Neural cell (in vitro differentiated cells): ENCODE measurements around the gene CLEC2B. TPM values are rescaled to one million over a fixed set of nuclear protein-coding genes. Genes with fewer than 3 reads are reported as not detected.

Experiments used
- H2AFZ ChIP-seq: fragments of 200-600, 300-800 bp; sonication (generic), shearing (Covaris generic); 2 replicates; pipeline ENCODE4 v1.6.0; 2014; ENCODE audit warnings: low read depth, mild to moderate bottlenecking, antibody characterized with exemption, low read length, moderate library complexity
- H3F3A ChIP-seq: fragments of 200-600 bp; shearing (Covaris generic); 2 replicates; pipeline ENCODE4 v1.6.1; 2016; ENCODE audit warnings: mild to moderate bottlenecking, moderate library complexity, mixed read lengths, antibody characterized with exemption, low read length; ENCODE audit not compliant: insufficient read depth, poor library complexity, severe bottlenecking
- H3K27ac ChIP-seq: fragments of 200-600, 300-800 bp; sonication (generic), shearing (Covaris generic); 2 replicates; pipeline ENCODE4 v1.5.1; 2014; ENCODE audit warnings: mild to moderate bottlenecking, low read length, moderate library complexity
- H3K27me3 ChIP-seq: fragments of 300-800, 200-600 bp; sonication (generic), shearing (Covaris generic); 2 replicates; pipeline ENCODE4 v1.6.0; 2014; ENCODE audit warnings: mild to moderate bottlenecking, low read depth, low read length, moderate library complexity; ENCODE audit not compliant: insufficient read depth
- H3K36me3 ChIP-seq: fragments of 300-800, 200-600 bp; sonication (generic), shearing (Covaris generic); 2 replicates; pipeline ENCODE4 v1.5.1; 2014; ENCODE audit warnings: mild to moderate bottlenecking, antibody characterized with exemption, low read length, moderate library complexity; ENCODE audit not compliant: insufficient read depth
- H3K4me2 ChIP-seq: fragments of 300-800, 200-600 bp; sonication (generic), shearing (Covaris generic); 2 replicates; pipeline ENCODE4 v1.6.0; 2014; ENCODE audit warnings: mild to moderate bottlenecking, low read length
- H3K4me3 ChIP-seq: fragments of 300-800, 200-600 bp; sonication (generic), shearing (Covaris generic); 2 replicates; pipeline ENCODE4 v1.5.1; 2014; ENCODE audit warnings: mild to moderate bottlenecking, low read length, moderate library complexity
- H3K79me2 ChIP-seq: fragments of 200-600 bp; shearing (Covaris generic); replicated peaks from 2 replicates; pipeline ENCODE4 v1.6.0; 2014; ENCODE audit warnings: mild to moderate bottlenecking, low read length, moderate library complexity; ENCODE audit not compliant: insufficient read depth
- H3K9ac ChIP-seq: fragments of 300-800, 200-600 bp; sonication (generic), shearing (Covaris generic); 2 replicates; pipeline ENCODE4 v1.6.1; 2016; ENCODE audit warnings: mild to moderate bottlenecking, low read length, mixed read lengths
- H3K9me2 ChIP-seq: fragments of 200-600 bp; shearing (Covaris generic); 2 replicates; pipeline ENCODE4 v1.6.1; 2016; ENCODE audit warnings: mild to moderate bottlenecking, low read length, mixed read lengths; ENCODE audit not compliant: insufficient read depth
- H3K9me3 ChIP-seq: fragments of 200-600, 300-800 bp; sonication (generic), shearing (Covaris generic); 2 replicates; pipeline ENCODE4 v1.6.1; 2016; ENCODE audit warnings: mild to moderate bottlenecking, mixed run types, low read length, moderate library complexity, mixed read lengths
- H4K20me1 ChIP-seq: fragments of 200-600 bp; shearing (Covaris generic); 2 replicates; pipeline ENCODE4 v1.6.1; 2016; ENCODE audit warnings: mild to moderate bottlenecking, mixed run types; ENCODE audit not compliant: insufficient read depth
- EP300 ChIP-seq: fragments of 450-650 bp; conservative IDR thresholded peaks from 2 replicates; pipeline ENCODE4 v1.6.1; 2014; ENCODE audit warnings: antibody characterized with exemption, mild to moderate bottlenecking, moderate library complexity; ENCODE audit not compliant: poor library complexity, severe bottlenecking
- EZH2 ChIP-seq: fragments of 200-600, 300-800 bp; shearing (Covaris generic), sonication (generic); IDR thresholded peaks from 2 replicates; pipeline ENCODE4 v1.6.1; 2014; ENCODE audit warnings: antibody characterized with exemption, low read length, borderline replicate concordance, mild to moderate bottlenecking; ENCODE audit not compliant: insufficient read depth, poor library complexity, severe bottlenecking
- MXI1 ChIP-seq: fragments of 450-650 bp; conservative IDR thresholded peaks from 2 replicates; pipeline ENCODE4 v1.6.1; 2014; ENCODE audit warnings: antibody characterized with exemption, mild to moderate bottlenecking; ENCODE audit not compliant: poor library complexity, severe bottlenecking
- POLR2AphosphoS5 ChIP-seq: IDR thresholded peaks from 2 replicates; pipeline ENCODE4 v1.6.1; 2012
- RAD21 ChIP-seq: fragments of 450-650 bp; conservative IDR thresholded peaks from 2 replicates; pipeline ENCODE4 v1.6.1; 2014; ENCODE audit warnings: antibody characterized with exemption, mild to moderate bottlenecking, moderate library complexity
- SMC3 ChIP-seq: fragments of 450-650 bp; conservative IDR thresholded peaks from 2 replicates; pipeline ENCODE4 v1.6.1; 2014; ENCODE audit warnings: antibody characterized with exemption, mild to moderate bottlenecking, moderate library complexity; ENCODE audit not compliant: poor library complexity
- TAF1 ChIP-seq: IDR thresholded peaks from 2 replicates; pipeline ENCODE4 v1.6.1; 2012; ENCODE audit warnings: low read depth
- polyA plus RNA-seq: library from polyadenylated mRNA; depleted of rRNA; stranded (reverse); fragments of >200 nt; gene quantifications from 2 replicates; pipeline ENCODE4 v1.2.3, GENCODE V29; 2014
- TF ChIP-seq, protein P1 (sequence below): fragments of 450-650 bp; IDR thresholded peaks from 2 replicates; pipeline ENCODE4 v1.5.1; 2014; ENCODE audit warnings: antibody characterized with exemption, mild to moderate bottlenecking, moderate library complexity; ENCODE audit not compliant: poor library complexity, severe bottlenecking
- TF ChIP-seq, protein P2 (sequence below): IDR thresholded peaks from 2 replicates; pipeline ENCODE4 v1.6.1; 2012; ENCODE audit warnings: borderline replicate concordance

The CLEC2B gene
- polyA plus RNA-seq, 1 donor from 2014 or later: 0.17 TPM

DNA sequence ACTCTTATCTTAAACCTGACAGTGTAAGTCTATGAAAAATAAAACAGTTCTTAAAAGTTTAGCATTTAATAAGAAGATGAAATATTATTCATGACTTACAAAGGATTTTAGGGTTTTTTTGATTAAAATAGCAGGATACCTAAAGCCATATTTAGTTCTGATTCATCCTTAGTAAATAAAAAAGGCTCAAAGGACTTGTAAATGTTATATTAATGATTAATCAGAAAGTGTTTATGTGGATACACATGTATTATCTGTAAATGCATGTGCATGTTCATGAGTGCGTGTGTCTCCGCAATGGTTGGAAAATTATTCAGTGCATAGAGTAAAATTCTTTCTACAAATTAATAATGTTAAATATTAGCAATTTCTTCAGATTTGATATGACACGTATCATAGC, 37.4 kb downstream of the CLEC2B start:
- no peak for TF ChIP-seq MXI1
- no peak for TF ChIP-seq POLR2AphosphoS5
- no peak for TF ChIP-seq SMC3
- TF ChIP-seq EP300: no peak
- TF ChIP-seq, protein P1, sequence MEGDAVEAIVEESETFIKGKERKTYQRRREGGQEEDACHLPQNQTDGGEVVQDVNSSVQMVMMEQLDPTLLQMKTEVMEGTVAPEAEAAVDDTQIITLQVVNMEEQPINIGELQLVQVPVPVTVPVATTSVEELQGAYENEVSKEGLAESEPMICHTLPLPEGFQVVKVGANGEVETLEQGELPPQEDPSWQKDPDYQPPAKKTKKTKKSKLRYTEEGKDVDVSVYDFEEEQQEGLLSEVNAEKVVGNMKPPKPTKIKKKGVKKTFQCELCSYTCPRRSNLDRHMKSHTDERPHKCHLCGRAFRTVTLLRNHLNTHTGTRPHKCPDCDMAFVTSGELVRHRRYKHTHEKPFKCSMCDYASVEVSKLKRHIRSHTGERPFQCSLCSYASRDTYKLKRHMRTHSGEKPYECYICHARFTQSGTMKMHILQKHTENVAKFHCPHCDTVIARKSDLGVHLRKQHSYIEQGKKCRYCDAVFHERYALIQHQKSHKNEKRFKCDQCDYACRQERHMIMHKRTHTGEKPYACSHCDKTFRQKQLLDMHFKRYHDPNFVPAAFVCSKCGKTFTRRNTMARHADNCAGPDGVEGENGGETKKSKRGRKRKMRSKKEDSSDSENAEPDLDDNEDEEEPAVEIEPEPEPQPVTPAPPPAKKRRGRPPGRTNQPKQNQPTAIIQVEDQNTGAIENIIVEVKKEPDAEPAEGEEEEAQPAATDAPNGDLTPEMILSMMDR: no peak
- TF ChIP-seq, protein P2, sequence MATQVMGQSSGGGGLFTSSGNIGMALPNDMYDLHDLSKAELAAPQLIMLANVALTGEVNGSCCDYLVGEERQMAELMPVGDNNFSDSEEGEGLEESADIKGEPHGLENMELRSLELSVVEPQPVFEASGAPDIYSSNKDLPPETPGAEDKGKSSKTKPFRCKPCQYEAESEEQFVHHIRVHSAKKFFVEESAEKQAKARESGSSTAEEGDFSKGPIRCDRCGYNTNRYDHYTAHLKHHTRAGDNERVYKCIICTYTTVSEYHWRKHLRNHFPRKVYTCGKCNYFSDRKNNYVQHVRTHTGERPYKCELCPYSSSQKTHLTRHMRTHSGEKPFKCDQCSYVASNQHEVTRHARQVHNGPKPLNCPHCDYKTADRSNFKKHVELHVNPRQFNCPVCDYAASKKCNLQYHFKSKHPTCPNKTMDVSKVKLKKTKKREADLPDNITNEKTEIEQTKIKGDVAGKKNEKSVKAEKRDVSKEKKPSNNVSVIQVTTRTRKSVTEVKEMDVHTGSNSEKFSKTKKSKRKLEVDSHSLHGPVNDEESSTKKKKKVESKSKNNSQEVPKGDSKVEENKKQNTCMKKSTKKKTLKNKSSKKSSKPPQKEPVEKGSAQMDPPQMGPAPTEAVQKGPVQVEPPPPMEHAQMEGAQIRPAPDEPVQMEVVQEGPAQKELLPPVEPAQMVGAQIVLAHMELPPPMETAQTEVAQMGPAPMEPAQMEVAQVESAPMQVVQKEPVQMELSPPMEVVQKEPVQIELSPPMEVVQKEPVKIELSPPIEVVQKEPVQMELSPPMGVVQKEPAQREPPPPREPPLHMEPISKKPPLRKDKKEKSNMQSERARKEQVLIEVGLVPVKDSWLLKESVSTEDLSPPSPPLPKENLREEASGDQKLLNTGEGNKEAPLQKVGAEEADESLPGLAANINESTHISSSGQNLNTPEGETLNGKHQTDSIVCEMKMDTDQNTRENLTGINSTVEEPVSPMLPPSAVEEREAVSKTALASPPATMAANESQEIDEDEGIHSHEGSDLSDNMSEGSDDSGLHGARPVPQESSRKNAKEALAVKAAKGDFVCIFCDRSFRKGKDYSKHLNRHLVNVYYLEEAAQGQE: no peak
- no peak for TF ChIP-seq RAD21
- no peak for TF ChIP-seq EZH2
- no peak for TF ChIP-seq TAF1
- Histone ChIP-seq H3K4me2 (no peak overlapping the region), H3K27ac (no peak overlapping the region), H3K9me3 (no peaks in the 10 kb centered on the region), H4K20me1 (no peaks in the 10 kb centered on the region), H3K9me2 (no peaks in the 10 kb centered on the region), H2AFZ (no peak overlapping the region), H3K4me3 (no peak overlapping the region), H3K36me3 (no peaks in the 10 kb centered on the region), H3K27me3 (no peaks in the 10 kb centered on the region), H3K9ac (no peak overlapping the region), H3K79me2 (no peaks in the 10 kb centered on the region), H3F3A (no peaks in the 10 kb centered on the region)

DNA sequence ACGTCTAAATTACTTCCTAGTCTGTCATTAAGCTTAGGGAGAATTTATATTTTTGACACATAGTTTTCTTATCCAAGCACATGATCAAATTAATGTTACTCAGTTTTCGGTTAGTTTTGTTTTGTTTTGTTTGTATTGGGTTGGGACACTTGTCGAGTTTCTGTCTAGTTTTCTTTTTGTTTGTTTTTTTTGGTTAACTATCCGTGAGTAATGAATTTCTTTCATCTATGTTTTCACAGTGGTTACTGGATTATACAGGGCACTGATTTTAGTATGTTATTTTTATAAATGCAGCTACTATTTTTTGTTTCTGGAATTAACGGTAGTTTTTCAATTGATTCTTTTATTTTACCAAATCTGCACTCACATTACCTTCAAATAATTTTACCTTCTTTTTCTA, 39.2 kb downstream of the CLEC2B start:
- no peaks in the 10 kb centered on the region for H3K27me3 ChIP-seq
- H3K4me3 ChIP-seq: no peak overlapping the region

More for the DNA sequence above, 39.2 kb downstream of the CLEC2B start:
- H3F3A ChIP-seq: no peaks in the 10 kb centered on the region
- TF ChIP-seq MXI1 (no peak), EZH2 (no peak), SMC3 (no peak), EP300 (no peak), TAF1 (no peak), RAD21 (no peak), POLR2AphosphoS5 (no peak)
- TF ChIP-seq, protein P2: no peak
- TF ChIP-seq, protein P1: no peak
- no peaks in the 10 kb centered on the region for H3K9me3 ChIP-seq
- no peaks in the 10 kb centered on the region for H3K9me2 ChIP-seq
- H4K20me1 ChIP-seq: no peaks in the 10 kb centered on the region
- H3K36me3 ChIP-seq: no peaks in the 10 kb centered on the region
- no peak overlapping the region for H2AFZ ChIP-seq
- no peak overlapping the region for H3K27ac ChIP-seq
- no peaks in the 10 kb centered on the region for H3K79me2 ChIP-seq
- H3K9ac ChIP-seq: no peak overlapping the region
- no peak overlapping the region for H3K4me2 ChIP-seq
